Esophagus muscularis mucosa (tissue), 3 donors: ENCODE results near the gene BCL7C.

Source experiments
- POLR2A ChIP-seq: fragments of 450-650 bp; IDR thresholded peaks from one replicate; pipeline ENCODE4 v1.6.1; 2017; ENCODE audit warnings: antibody characterized with exemption, moderate library complexity, mild to moderate bottlenecking, low read depth
- TF ChIP-seq, protein P1 (sequence below), 3 experiments: fragments of 200-600 bp in 2 of 3; fragments of 450-650 bp in 1 of 3; sonication (generic) in 2 of 3; IDR thresholded peaks; one replicate each; pipeline ENCODE4 v1.5.1; 2017 to 2019; ENCODE audit warnings: antibody characterized with exemption in 3 of 3, mild to moderate bottlenecking in 2 of 3, moderate library complexity in 1 of 3

DNA sequence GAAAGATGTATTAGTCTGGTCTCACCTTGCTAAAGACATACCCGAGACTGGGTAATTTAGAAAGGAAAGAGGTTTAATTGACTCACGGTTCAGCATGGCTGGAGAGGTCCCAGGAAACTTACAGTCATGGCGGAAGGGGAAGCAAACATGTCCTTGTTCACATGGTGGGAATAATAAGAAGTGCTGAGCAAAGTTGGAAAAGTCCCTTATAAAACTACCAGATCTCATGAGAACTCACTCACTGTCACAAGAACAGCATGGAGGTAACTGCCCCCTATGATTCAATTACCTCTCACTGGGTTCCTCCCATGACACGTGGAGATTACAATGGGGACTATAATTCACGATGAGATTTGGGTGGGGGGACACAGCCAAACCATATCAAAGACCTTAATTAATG is 53.3 kb downstream of the BCL7C start:
- TF ChIP-seq POLR2A = no peak
- TF ChIP-seq, protein P1, sequence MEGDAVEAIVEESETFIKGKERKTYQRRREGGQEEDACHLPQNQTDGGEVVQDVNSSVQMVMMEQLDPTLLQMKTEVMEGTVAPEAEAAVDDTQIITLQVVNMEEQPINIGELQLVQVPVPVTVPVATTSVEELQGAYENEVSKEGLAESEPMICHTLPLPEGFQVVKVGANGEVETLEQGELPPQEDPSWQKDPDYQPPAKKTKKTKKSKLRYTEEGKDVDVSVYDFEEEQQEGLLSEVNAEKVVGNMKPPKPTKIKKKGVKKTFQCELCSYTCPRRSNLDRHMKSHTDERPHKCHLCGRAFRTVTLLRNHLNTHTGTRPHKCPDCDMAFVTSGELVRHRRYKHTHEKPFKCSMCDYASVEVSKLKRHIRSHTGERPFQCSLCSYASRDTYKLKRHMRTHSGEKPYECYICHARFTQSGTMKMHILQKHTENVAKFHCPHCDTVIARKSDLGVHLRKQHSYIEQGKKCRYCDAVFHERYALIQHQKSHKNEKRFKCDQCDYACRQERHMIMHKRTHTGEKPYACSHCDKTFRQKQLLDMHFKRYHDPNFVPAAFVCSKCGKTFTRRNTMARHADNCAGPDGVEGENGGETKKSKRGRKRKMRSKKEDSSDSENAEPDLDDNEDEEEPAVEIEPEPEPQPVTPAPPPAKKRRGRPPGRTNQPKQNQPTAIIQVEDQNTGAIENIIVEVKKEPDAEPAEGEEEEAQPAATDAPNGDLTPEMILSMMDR (IDR thresholded peaks at IDR 0.05) = no peak
